Measurements from ENCODE around the gene COX18.

COX18 gene

GRCh38 chr4:73053974-73054480 lies 15.5 kb downstream of the COX18 start:
- TF ChIP-seq, protein P1, sequence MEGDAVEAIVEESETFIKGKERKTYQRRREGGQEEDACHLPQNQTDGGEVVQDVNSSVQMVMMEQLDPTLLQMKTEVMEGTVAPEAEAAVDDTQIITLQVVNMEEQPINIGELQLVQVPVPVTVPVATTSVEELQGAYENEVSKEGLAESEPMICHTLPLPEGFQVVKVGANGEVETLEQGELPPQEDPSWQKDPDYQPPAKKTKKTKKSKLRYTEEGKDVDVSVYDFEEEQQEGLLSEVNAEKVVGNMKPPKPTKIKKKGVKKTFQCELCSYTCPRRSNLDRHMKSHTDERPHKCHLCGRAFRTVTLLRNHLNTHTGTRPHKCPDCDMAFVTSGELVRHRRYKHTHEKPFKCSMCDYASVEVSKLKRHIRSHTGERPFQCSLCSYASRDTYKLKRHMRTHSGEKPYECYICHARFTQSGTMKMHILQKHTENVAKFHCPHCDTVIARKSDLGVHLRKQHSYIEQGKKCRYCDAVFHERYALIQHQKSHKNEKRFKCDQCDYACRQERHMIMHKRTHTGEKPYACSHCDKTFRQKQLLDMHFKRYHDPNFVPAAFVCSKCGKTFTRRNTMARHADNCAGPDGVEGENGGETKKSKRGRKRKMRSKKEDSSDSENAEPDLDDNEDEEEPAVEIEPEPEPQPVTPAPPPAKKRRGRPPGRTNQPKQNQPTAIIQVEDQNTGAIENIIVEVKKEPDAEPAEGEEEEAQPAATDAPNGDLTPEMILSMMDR (IDR thresholded peaks at IDR 0.05; ENCODE audit: insufficient read depth, missing control alignments) = no peak
- FAIRE-seq = no peak
- DNase-seq (ENCODE audit: insufficient read length, low spot score) = no peak

GRCh38 chr4:73053076-73053475 lies 16.4 kb downstream of the COX18 start:
- TF ChIP-seq, protein P1 (IDR thresholded peaks at IDR 0.05; ENCODE audit: insufficient read depth, missing control alignments) = no peak
- FAIRE-seq (no peak), DNase-seq (ENCODE audit: insufficient read length, low spot score) (no peak)

GRCh38 chr4:73051625-73052024 lies 17.9 kb downstream of the COX18 start:
- DNase-seq (ENCODE audit: insufficient read length, low spot score) (no peak), FAIRE-seq (no peak)
- TF ChIP-seq, protein P1 (IDR thresholded peaks at IDR 0.05; ENCODE audit: insufficient read depth, missing control alignments) = no peak

DNA sequence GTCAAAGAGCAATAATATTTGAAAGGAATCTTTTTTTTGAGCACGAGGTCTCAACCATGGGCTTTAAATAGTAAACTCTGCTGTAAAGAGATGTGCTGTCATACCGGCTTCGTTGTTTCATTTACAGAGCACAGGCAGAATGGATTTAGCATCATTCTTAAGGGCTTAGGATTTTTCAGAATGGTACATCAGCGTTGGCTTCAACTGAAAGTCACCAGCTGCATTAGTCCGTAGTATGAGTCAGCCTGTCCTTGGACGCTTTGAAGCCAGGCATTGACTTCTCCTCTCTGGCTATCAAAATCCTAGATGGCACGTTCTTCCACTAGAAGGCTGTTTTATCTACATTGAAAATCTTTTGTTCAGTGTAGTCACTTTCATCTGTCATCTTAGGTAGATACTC lies 23.6 kb downstream of the COX18 start:
- FAIRE-seq (no peak), DNase-seq (ENCODE audit: insufficient read length, low spot score) (no peak)
- TF ChIP-seq, protein P1 (IDR thresholded peaks at IDR 0.05; ENCODE audit: insufficient read depth, missing control alignments) = no peak

DNA sequence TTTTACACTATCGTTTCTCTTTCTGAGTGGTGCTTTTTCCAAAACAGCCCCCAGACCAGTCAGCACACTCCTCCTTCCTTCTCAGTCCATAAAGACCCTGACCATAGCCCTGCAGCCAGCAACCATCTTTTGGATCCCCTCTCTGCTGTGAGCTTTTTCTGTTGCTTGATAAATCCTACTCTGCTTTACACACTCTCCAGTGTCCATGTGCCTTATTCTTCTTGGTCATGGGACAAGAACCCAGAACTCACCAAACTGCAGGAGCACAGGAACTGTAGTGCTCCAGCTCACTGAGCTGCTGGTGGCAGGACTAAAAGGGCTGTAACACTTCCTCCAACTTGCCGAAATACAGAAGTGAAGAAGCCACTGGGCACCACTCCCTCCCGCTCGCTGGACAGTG lies 32.5 kb downstream of the COX18 start:
- FAIRE-seq = no peak
- TF ChIP-seq, protein P1 (IDR thresholded peaks at IDR 0.05; ENCODE audit: insufficient read depth, missing control alignments) = no peak
- no peak for DNase-seq (ENCODE audit: insufficient read length, low spot score)

DNA sequence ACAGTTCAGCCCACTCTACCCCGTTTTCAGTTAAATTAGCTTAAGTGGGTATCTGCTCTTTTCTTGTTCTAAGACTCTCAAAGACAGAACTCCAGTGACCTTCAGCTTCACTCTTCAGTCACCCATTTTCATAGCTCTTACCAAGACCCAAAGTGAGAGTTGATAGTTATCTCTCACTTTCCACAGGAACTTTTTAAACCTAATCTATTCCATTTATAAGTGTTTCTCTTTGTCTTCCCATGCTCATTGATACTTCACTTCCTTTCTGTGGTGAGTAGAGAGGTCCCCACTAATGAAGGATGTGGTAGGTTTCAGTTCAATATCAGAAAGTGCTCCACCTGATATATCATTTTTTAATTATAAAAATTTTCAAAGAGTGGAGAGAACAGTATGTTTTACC lies 33.4 kb downstream of the COX18 start:
- FAIRE-seq (no peak), DNase-seq (ENCODE audit: insufficient read length, low spot score) (no peak)
- TF ChIP-seq, protein P1 (IDR thresholded peaks at IDR 0.05; ENCODE audit: insufficient read depth, missing control alignments) = no peak

DNA sequence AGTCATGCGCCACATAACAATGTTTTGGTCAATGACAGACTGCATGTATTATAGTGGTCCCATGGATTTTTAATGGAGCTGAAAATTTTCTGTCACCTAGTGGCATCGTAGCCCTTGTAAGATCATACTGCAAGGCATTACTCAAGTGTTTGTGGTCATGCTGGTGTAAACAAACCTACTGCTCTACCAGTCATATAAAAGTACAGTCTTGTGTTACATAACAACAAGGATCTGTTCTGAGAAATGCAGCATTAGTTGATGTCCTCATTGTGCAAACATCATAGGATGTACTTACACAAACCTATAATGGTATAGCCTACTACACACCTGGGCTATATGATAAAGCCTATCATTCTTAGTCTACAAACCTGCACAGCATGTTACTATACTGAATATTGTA lies 34.6 kb downstream of the COX18 start:
- no peak for DNase-seq (ENCODE audit: insufficient read length, low spot score)
- TF ChIP-seq, protein P1 (IDR thresholded peaks at IDR 0.05; ENCODE audit: insufficient read depth, missing control alignments) = no peak
- no peak for FAIRE-seq

All from D721Med (cell line).